Adrenal gland (tissue), 5 donors: ENCODE results near the gene GLIS2.
A peak's percentile ranks its signal among the peaks of the same experiment; 100 is the strongest.

Experiments
- CTCF ChIP-seq, 6 experiments: fragments of 450-650 bp in 4 of 6; fragments of 200-600 bp in 2 of 6; sonication (generic) in 1 of 6; IDR thresholded peaks; 1 replicate in 5 of 6; 2 replicates in 1 of 6; pipeline versions ENCODE4 v1.5.1 to v1.8.0; 2016 to 2021; ENCODE audit warnings: antibody characterized with exemption in 6 of 6, mild to moderate bottlenecking in 2 of 6, moderate library complexity in 1 of 6
- POLR2A ChIP-seq, 2 donors: fragments of 450-650 bp; IDR thresholded peaks; one replicate each; pipeline ENCODE4 v1.6.1; 2017; ENCODE audit warnings: antibody characterized with exemption in 2 of 2, mild to moderate bottlenecking in 2 of 2, moderate library complexity in 1 of 2
- donor health status: DM: no; HTN: no; CAD: no.

DNA sequence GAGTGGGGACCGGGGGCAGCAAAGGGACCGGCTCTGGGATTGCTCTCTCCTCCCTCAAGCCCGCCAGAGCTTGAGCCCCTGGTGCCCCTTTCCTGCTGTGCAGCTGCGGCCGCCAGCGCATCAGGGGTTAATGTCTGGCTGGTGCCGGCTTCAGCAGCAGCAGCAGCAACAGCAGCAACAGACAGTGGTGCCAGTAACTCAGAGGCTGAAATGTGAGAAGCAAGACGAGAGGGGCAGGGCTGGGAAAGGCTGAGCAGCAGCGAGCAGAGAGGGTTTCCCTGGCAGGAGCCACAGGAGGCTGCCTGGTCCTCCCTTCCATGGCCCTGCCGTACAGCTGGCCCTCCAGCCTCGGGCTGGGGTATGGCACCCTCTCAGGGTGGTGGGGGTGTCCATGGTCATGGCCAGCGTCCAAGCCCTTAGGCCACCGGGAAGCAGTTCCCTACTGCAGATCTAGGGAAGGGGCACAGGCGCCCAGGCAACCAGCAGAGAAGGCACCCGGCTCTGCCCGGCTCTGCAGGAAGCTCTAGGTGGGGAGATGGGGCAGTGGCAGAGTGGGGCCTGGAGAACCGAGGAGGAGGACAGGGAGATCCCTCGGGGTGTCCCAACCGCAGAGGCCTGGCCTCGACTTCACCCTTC is 21.9 kb upstream of the GLIS2 start:
- TF ChIP-seq CTCF (IDR thresholded peaks at IDR 0.05) (no peak), POLR2A (IDR thresholded peaks at IDR 0.05) (peak in 1 of 2 donors; percentile 33)
